Renal cortex interstitium (tissue), 15 donors: ENCODE measurements around the gene MEOX2. TPM values are rescaled to one million over a fixed set of nuclear protein-coding genes. Genes with fewer than 3 reads are reported as not detected.

ENCODE experiments used
- DNase-seq, 11 donors: peaks; one replicate each; pipeline ENCODE4 v3.0.0-alpha.2; 2013; ENCODE audit warnings: low read depth in 9 of 11, low spot score in 4 of 11; ENCODE audit errors: extremely low read depth in 1 of 11
- long read RNA-seq, 16 experiments: transcript quantifications; one replicate each; lab custom pipeline, GENCODE V29; 2026
- polyA plus RNA-seq, 3 donors: library from polyadenylated mRNA; unstranded; fragments of 120-200 nt; gene quantifications; one replicate each; pipeline ENCODE4 v1.2.1, GENCODE V29; 2013; ENCODE audit not compliant: insufficient read length in 3 of 3

The MEOX2 gene
- polyA plus RNA-seq: 1 to 10 TPM in 2 of 3 donors, under 1 TPM in 1; 0.67 to 2.7 (median 2.3) TPM
- long read RNA-seq, donor 1: 0 reads
- long read RNA-seq, donor 2, partial matches to known transcripts: 0 of 1 reads
- long read RNA-seq, donor 2, other reads (novel, unspliced or antisense): 0 of 1 reads
- long read RNA-seq, donor 3, partial matches to known transcripts: 0 of 1 reads
- long read RNA-seq, donor 3, other reads (novel, unspliced or antisense): 0 of 1 reads
- long read RNA-seq, donor 4, partial matches to known transcripts: 0 of 1 reads
- long read RNA-seq, donor 4, other reads (novel, unspliced or antisense): 0 of 1 reads
- long read RNA-seq, donor 5: 0 reads
- long read RNA-seq, donor 6, partial matches to known transcripts: 0 of 1 reads
- long read RNA-seq, donor 6, other reads (novel, unspliced or antisense): 0 of 1 reads
- long read RNA-seq, donor 7: 0 reads
- long read RNA-seq, donor 8: 0 reads
- long read RNA-seq, donor 9: 0 reads
- long read RNA-seq, donor 10: 0 reads
- long read RNA-seq, donor 11: 0 reads
- long read RNA-seq, donor 12, partial matches to known transcripts: 0 of 1 reads
- long read RNA-seq, donor 12, other reads (novel, unspliced or antisense): 0 of 1 reads
- long read RNA-seq, donor 13: 0 reads
- long read RNA-seq, donor 14, partial matches to known transcripts: 0 of 2 reads
- long read RNA-seq, donor 14, other reads (novel, unspliced or antisense): 0 of 2 reads
- long read RNA-seq, donor 15: 0 reads
- long read RNA-seq, donor 16, partial matches to known transcripts: 0 of 2 reads
- long read RNA-seq, donor 16, other reads (novel, unspliced or antisense): 0 of 2 reads

GRCh38 chr7:15686295-15686956 lies at the start of gene MEOX2:
Gene MEOX2 (minus strand): TSS chr7:15686683. CDS start chr7:15686402, 281 bp downstream.
- DNase-seq: peak in 10 of 11 donors; percentile 37 to 70 (median 52)

- no peak for DNase-seq
Observed at GRCh38 chr7:15729746-15730145, 43.3 kb upstream of the MEOX2 start.

- no peak for DNase-seq
Observed at GRCh38 chr7:15725051-15725450, 38.6 kb upstream of the MEOX2 start.

GRCh38 chr7:15723841-15724240 lies 37.4 kb upstream of the MEOX2 start:
- DNase-seq: no peak

GRCh38 chr7:15720849-15721471 lies 34.5 kb upstream of the MEOX2 start:
- peak in 1 of 11 donors; percentile 11 for DNase-seq

GRCh38 chr7:15719311-15719710 lies 32.8 kb upstream of the MEOX2 start:
- DNase-seq: no peak

GRCh38 chr7:15715435-15715834 lies 29.0 kb upstream of the MEOX2 start:
- DNase-seq: no peak

- DNase-seq: no peak
Observed at GRCh38 chr7:15709978-15710377, 23.5 kb upstream of the MEOX2 start.

- no peak for DNase-seq
Observed at GRCh38 chr7:15707570-15707969, 21.1 kb upstream of the MEOX2 start.

- no peak for DNase-seq
Observed at GRCh38 chr7:15703732-15704131, 17.2 kb upstream of the MEOX2 start.

GRCh38 chr7:15692501-15693020 lies 6.1 kb upstream of the MEOX2 start:
- DNase-seq: no peak

- DNase-seq: peak in 2 of 11 donors; percentile 5 to 9
Observed at GRCh38 chr7:15688911-15689310, 2.4 kb upstream of the MEOX2 start.

- DNase-seq: peak in 2 of 11 donors; percentile 11 to 24
Observed at GRCh38 chr7:15688279-15688626, 1.8 kb upstream of the MEOX2 start.

GRCh38 chr7:15687546-15688278 lies 1.2 kb upstream of the MEOX2 start:
- peak in 2 of 11 donors; percentile 15 to 35 for DNase-seq

GRCh38 chr7:15686957-15687545 lies 568 bp upstream of the MEOX2 start:
- DNase-seq: peak in 1 of 11 donors; percentile 11

- peak in 2 of 11 donors; percentile 11 to 18 for DNase-seq
Observed at GRCh38 chr7:15685358-15686294, 857 bp downstream of the MEOX2 start.

- DNase-seq: no peak
Observed at GRCh38 chr7:15684871-15685270, 1.6 kb downstream of the MEOX2 start.
